Effector memory CD8-positive, alpha-beta T cell (primary cell): ENCODE data around the gene CALN1.
"Not testable (repeated sequence)": the region's sequence is repeated elsewhere in the genome, so short reads cannot be mapped to it uniquely, and the experiment has no call there.

Source experiments
- ATAC-seq: fragments of 150-1000 bp; cut with Tn5 transposase; replicated peaks from 2 replicates; pipeline ENCODE4 v1.10.0; 2021; ENCODE audit warnings: mild to moderate bottlenecking, moderate library complexity
- DNase-seq, 3 experiments: peaks; one replicate each; pipeline ENCODE4 v3.0.0; 2021
- H3K27ac Mint-ChIP-seq, 2 donors: one replicate each; pipeline ENCODE4 v1.8.0; 2022; ENCODE audit warnings: mild to moderate bottlenecking in 2 of 2, mixed read lengths in 2 of 2, moderate library complexity in 2 of 2
- H3K27me3 Mint-ChIP-seq, 2 donors: one replicate each; pipeline ENCODE4 v1.8.0; 2022; ENCODE audit warnings: mixed read lengths in 2 of 2
- H3K36me3 Mint-ChIP-seq: one replicate; pipeline ENCODE4 v1.8.0; 2022; ENCODE audit warnings: mild to moderate bottlenecking, moderate library complexity, mixed read lengths; ENCODE audit not compliant: insufficient read depth
- H3K4me1 Mint-ChIP-seq, 2 donors: one replicate each; pipeline ENCODE4 v1.8.0; 2022; ENCODE audit warnings: low read depth in 2 of 2, mixed read lengths in 2 of 2
- H3K4me3 Mint-ChIP-seq, 2 donors: one replicate each; pipeline ENCODE4 v1.8.0; 2022; ENCODE audit warnings: mild to moderate bottlenecking in 2 of 2, mixed read lengths in 2 of 2, moderate library complexity in 2 of 2
- H3K9me3 Mint-ChIP-seq, 2 donors: one replicate each; pipeline ENCODE4 v1.8.0; 2022; ENCODE audit warnings: mixed read lengths in 2 of 2

Gene CALN1

GRCh38 chr7:71942115-71942514 is 470.0 kb downstream of the CALN1 start:
- no peak for DNase-seq
- Mint-ChIP-seq H3K27me3 (no peaks in the 10 kb centered on the region), H3K27ac (no peak overlapping the region), H3K4me1 (no peaks in the 10 kb centered on the region), H3K4me3 (no peak overlapping the region), H3K36me3 (no peaks in the 10 kb centered on the region), H3K9me3 (peaks cover 8 to 9% of the 10 kb centered on the region in 2 donors)
- no peak for ATAC-seq

GRCh38 chr7:71937840-71938371 is 474.2 kb downstream of the CALN1 start:
- H3K4me1 Mint-ChIP-seq: no peaks in the 10 kb centered on the region
- H3K27me3 Mint-ChIP-seq: no peaks in the 10 kb centered on the region
- no peaks in the 10 kb centered on the region for H3K36me3 Mint-ChIP-seq
- no peak for ATAC-seq
- H3K27ac Mint-ChIP-seq: no peak overlapping the region
- no peak overlapping the region for H3K4me3 Mint-ChIP-seq
- DNase-seq: no peak
- peaks cover 12 to 29% of the 10 kb centered on the region in 2 donors for H3K9me3 Mint-ChIP-seq

- H3K4me1 Mint-ChIP-seq: no peaks in the 10 kb centered on the region
- no peak overlapping the region for H3K4me3 Mint-ChIP-seq
- DNase-seq (no peak), ATAC-seq (no peak)
- H3K36me3 Mint-ChIP-seq: no peaks in the 10 kb centered on the region
- H3K27ac Mint-ChIP-seq: no peak overlapping the region
- H3K9me3 Mint-ChIP-seq: peaks cover 9 to 29% of the 10 kb centered on the region in 2 donors
- H3K27me3 Mint-ChIP-seq: no peaks in the 10 kb centered on the region
Measured at GRCh38 chr7:71935674-71936073, 476.5 kb downstream of the CALN1 start.

GRCh38 chr7:71933426-71933825 is 478.7 kb downstream of the CALN1 start:
- Mint-ChIP-seq H3K4me3 (no peak overlapping the region), H3K27ac (no peak overlapping the region), H3K36me3 (no peaks in the 10 kb centered on the region), H3K27me3 (no peaks in the 10 kb centered on the region), H3K4me1 (no peaks in the 10 kb centered on the region), H3K9me3 (peaks cover 9 to 30% of the 10 kb centered on the region in 2 donors)
- no peak for DNase-seq
- no peak for ATAC-seq

- Mint-ChIP-seq H3K9me3 (peaks cover 2 to 20% of the 10 kb centered on the region in 2 donors), H3K4me1 (no peaks in the 10 kb centered on the region), H3K27ac (no peak overlapping the region), H3K27me3 (no peaks in the 10 kb centered on the region), H3K4me3 (no peak overlapping the region), H3K36me3 (no peaks in the 10 kb centered on the region)
- no peak for DNase-seq
- ATAC-seq: no peak
Measured at GRCh38 chr7:71925663-71926062, 486.5 kb downstream of the CALN1 start.

GRCh38 chr7:71914204-71914603 is 497.9 kb downstream of the CALN1 start:
- H3K4me1 Mint-ChIP-seq: not testable (repeated sequence)

GRCh38 chr7:71912476-71912875 is 499.7 kb downstream of the CALN1 start:
- DNase-seq: no peak
- H3K27me3 Mint-ChIP-seq: no peaks in the 10 kb centered on the region
- H3K36me3 Mint-ChIP-seq: no peaks in the 10 kb centered on the region
- H3K4me1 Mint-ChIP-seq: no peaks in the 10 kb centered on the region
- no peak overlapping the region for H3K4me3 Mint-ChIP-seq
- ATAC-seq: no peak
- no peak overlapping the region for H3K27ac Mint-ChIP-seq
- H3K9me3 Mint-ChIP-seq: peaks cover 8 to 16% of the 10 kb centered on the region in 2 donors

More at GRCh38 chr7:71914204-71914603, 497.9 kb downstream of the CALN1 start:
- not testable (repeated sequence) for H3K27me3 Mint-ChIP-seq, H3K4me3 Mint-ChIP-seq, ATAC-seq, H3K27ac Mint-ChIP-seq, H3K36me3 Mint-ChIP-seq, DNase-seq
- H3K9me3 Mint-ChIP-seq: peaks cover 8 to 20% of the 10 kb centered on the region in 2 donors

- Mint-ChIP-seq H3K27me3 (no peaks in the 10 kb centered on the region), H3K27ac (no peak overlapping the region), H3K4me1 (no peaks in the 10 kb centered on the region), H3K9me3 (peaks cover 6 to 16% of the 10 kb centered on the region in 2 donors), H3K36me3 (no peaks in the 10 kb centered on the region), H3K4me3 (no peak overlapping the region)
- ATAC-seq (no peak), DNase-seq (no peak)
Measured at GRCh38 chr7:71911051-71911450, 501.1 kb downstream of the CALN1 start.

- Mint-ChIP-seq H3K27ac (no peak overlapping the region), H3K4me1 (no peaks in the 10 kb centered on the region), H3K9me3 (peaks cover 9 to 25% of the 10 kb centered on the region in 2 donors), H3K36me3 (no peaks in the 10 kb centered on the region), H3K27me3 (no peaks in the 10 kb centered on the region), H3K4me3 (no peak overlapping the region)
- ATAC-seq (no peak), DNase-seq (no peak)
Measured at GRCh38 chr7:71905821-71906220, 506.3 kb downstream of the CALN1 start.

- H3K27ac Mint-ChIP-seq: no peak overlapping the region
- no peaks in the 10 kb centered on the region for H3K27me3 Mint-ChIP-seq
- DNase-seq (no peak), ATAC-seq (no peak)
- H3K4me1 Mint-ChIP-seq: no peaks in the 10 kb centered on the region
- no peaks in the 10 kb centered on the region for H3K36me3 Mint-ChIP-seq
- H3K4me3 Mint-ChIP-seq: no peak overlapping the region
- H3K9me3 Mint-ChIP-seq: peaks cover 9 to 17% of the 10 kb centered on the region in 2 donors
Measured at GRCh38 chr7:71904484-71904883, 507.7 kb downstream of the CALN1 start.

GRCh38 chr7:71900556-71900955 is 511.6 kb downstream of the CALN1 start:
- no peak overlapping the region for H3K4me3 Mint-ChIP-seq
- no peaks in the 10 kb centered on the region for H3K4me1 Mint-ChIP-seq
- ATAC-seq (no peak), DNase-seq (no peak)
- H3K36me3 Mint-ChIP-seq: no peaks in the 10 kb centered on the region
- peaks cover 5 to 16% of the 10 kb centered on the region in 2 donors for H3K9me3 Mint-ChIP-seq
- H3K27me3 Mint-ChIP-seq: no peaks in the 10 kb centered on the region
- H3K27ac Mint-ChIP-seq: no peak overlapping the region

- ATAC-seq (no peak), DNase-seq (no peak)
- H3K4me1 Mint-ChIP-seq: no peaks in the 10 kb centered on the region
- H3K27me3 Mint-ChIP-seq: no peaks in the 10 kb centered on the region
- no peak overlapping the region for H3K4me3 Mint-ChIP-seq
- no peaks in the 10 kb centered on the region for H3K36me3 Mint-ChIP-seq
- no peak overlapping the region for H3K27ac Mint-ChIP-seq
- H3K9me3 Mint-ChIP-seq: peaks cover 2 to 6% of the 10 kb centered on the region in 2 donors
Measured at GRCh38 chr7:71896535-71896934, 515.6 kb downstream of the CALN1 start.

- ATAC-seq (no peak), DNase-seq (no peak)
- Mint-ChIP-seq H3K9me3 (peaks cover 12 to 29% of the 10 kb centered on the region in 2 donors), H3K4me1 (no peaks in the 10 kb centered on the region), H3K27me3 (no peaks in the 10 kb centered on the region), H3K36me3 (no peaks in the 10 kb centered on the region), H3K27ac (no peak overlapping the region), H3K4me3 (no peak overlapping the region)
Measured at GRCh38 chr7:71886046-71886445, 526.1 kb downstream of the CALN1 start.

GRCh38 chr7:71885487-71885886 is 526.7 kb downstream of the CALN1 start:
- ATAC-seq (no peak), DNase-seq (no peak)
- H3K4me3 Mint-ChIP-seq: no peak overlapping the region
- peaks cover 12 to 32% of the 10 kb centered on the region in 2 donors for H3K9me3 Mint-ChIP-seq
- no peaks in the 10 kb centered on the region for H3K4me1 Mint-ChIP-seq
- no peaks in the 10 kb centered on the region for H3K27me3 Mint-ChIP-seq
- H3K36me3 Mint-ChIP-seq: no peaks in the 10 kb centered on the region
- H3K27ac Mint-ChIP-seq: no peak overlapping the region

GRCh38 chr7:71883415-71883814 is 528.7 kb downstream of the CALN1 start:
- Mint-ChIP-seq H3K9me3 (peaks cover 10 to 41% of the 10 kb centered on the region in 2 donors), H3K36me3 (no peaks in the 10 kb centered on the region), H3K4me1 (no peaks in the 10 kb centered on the region), H3K4me3 (no peak overlapping the region), H3K27ac (no peak overlapping the region), H3K27me3 (no peaks in the 10 kb centered on the region)
- ATAC-seq (no peak), DNase-seq (no peak)
